ENCODE results near the gene CLOCK.

CLOCK gene

DNA sequence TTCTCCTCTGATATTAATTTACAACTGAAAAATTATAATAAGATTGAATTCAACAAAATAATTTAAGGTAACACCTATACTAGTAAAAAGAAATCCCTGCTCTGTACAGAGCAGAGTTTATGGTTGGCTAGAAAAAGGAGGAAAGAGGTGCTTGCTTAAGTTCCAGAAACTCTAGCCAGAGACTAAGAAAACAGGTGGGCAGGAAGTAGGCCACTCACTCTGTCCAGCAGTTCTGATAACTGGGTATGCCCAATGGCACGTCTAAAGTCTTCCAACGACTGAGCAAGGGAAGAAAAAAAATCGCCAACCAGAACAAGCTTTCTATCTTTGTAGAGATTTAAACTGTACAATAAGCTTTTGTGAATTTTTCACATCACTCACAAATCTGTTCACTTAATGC lies 108.9 kb downstream of the CLOCK start:
- DNase-seq (ENCODE audit: low read depth), result no peak
- no peak overlapping the region for H3K4me3 ChIP-seq (ENCODE audit: low read depth, low read length)
- TF ChIP-seq, protein P1, sequence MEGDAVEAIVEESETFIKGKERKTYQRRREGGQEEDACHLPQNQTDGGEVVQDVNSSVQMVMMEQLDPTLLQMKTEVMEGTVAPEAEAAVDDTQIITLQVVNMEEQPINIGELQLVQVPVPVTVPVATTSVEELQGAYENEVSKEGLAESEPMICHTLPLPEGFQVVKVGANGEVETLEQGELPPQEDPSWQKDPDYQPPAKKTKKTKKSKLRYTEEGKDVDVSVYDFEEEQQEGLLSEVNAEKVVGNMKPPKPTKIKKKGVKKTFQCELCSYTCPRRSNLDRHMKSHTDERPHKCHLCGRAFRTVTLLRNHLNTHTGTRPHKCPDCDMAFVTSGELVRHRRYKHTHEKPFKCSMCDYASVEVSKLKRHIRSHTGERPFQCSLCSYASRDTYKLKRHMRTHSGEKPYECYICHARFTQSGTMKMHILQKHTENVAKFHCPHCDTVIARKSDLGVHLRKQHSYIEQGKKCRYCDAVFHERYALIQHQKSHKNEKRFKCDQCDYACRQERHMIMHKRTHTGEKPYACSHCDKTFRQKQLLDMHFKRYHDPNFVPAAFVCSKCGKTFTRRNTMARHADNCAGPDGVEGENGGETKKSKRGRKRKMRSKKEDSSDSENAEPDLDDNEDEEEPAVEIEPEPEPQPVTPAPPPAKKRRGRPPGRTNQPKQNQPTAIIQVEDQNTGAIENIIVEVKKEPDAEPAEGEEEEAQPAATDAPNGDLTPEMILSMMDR (IDR thresholded peaks at IDR 0.05; ENCODE audit: low read depth, low read length, missing control alignments), result no peak

DNA sequence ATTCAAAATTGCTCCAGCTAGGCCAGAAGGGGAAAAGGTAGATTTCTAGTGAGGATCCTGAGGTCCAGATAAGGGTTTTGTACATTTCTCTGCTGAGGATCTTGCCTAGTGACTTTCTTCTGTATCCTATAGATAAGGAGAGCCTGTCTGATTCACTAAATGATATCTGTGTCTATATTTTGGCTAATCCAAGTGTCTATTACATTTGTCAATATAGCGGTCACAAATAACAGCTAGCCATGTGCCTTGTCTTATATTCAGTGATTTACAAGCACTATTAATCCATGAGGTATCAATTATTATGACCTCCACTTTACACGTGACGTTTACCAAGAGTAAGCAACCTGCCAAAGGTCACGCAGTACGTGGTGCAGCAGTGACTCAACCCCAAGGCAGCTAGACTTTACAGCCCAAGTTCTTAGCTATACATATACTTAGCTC lies 109.3 kb downstream of the CLOCK start:
- TF ChIP-seq, protein P1 (IDR thresholded peaks at IDR 0.05; ENCODE audit: low read depth, low read length, missing control alignments), result no peak
- no peak overlapping the region for H3K4me3 ChIP-seq (ENCODE audit: low read depth, low read length)
- DNase-seq (ENCODE audit: low read depth), result no peak

DNA sequence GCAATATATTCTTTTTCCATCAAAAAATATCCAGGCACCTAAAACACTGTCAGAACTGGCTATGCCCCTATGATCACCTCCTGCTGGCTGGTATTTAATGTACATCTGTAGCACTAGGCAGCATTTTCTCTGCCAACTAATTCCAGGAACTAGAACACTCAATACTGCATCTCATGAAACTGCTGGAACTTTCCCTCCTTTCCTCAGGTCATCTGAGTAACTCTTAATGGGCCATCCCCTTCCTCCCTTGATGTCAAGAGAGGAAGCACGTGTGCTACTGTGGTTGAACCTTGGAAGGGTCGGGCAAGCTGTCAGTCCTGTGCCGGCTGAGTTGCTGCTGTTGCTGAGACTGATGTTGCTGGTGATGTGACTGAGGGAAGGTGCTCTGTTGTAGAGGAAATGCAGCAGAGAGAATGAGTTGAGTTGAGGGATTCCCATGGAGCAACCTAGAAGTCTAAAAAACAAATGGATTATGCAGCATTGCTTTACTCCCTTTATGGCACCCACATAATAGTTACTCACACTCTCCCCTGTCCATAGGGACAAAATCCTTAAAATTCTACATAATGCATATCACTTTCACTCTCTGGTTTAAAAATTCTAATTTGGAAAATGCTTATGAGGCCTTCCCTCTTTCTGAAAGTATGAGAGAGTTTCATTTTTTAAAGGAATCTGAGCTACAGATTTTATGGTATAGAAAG lies 111.4 kb downstream of the CLOCK start:
- TF ChIP-seq, protein P1 (IDR thresholded peaks at IDR 0.05; ENCODE audit: low read depth, low read length, missing control alignments), result peak; percentile 26
- H3K4me3 ChIP-seq (ENCODE audit: low read depth, low read length), result no peak overlapping the region
- no peak for DNase-seq (ENCODE audit: low read depth)

DNA sequence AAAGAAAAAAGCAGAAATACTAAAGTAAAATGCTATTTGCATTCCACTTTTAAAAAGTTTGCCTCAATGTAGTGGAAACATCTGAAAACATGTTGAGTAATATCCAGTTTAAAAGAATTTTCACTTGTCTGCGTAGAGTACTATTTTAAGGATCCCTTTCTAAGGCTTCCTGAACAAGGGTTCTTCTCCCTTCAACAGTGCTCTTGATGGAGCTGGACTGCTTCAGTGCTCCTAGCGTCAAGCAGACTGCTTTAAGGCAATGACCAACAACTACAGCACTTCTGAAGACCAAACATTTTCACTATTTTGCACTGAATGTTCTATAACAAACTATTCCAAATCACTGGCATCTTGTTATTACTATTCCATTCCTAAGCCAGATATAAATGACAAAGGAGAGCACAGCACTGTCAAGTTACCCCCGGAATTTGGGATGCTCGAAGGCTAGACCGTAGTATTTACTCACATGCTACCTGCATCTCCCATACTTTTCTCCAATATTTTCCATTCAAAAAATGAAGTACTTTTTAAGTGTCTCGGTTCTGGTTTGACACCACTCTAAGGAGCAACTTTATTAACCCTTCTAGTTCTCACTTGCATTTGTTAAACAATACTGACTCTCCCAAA lies 114.9 kb downstream of the CLOCK start:
- no peak for DNase-seq (ENCODE audit: low read depth)
- H3K4me3 ChIP-seq (ENCODE audit: low read depth, low read length), result no peak overlapping the region
- TF ChIP-seq, protein P1 (IDR thresholded peaks at IDR 0.05; ENCODE audit: low read depth, low read length, missing control alignments), result no peak

DNA sequence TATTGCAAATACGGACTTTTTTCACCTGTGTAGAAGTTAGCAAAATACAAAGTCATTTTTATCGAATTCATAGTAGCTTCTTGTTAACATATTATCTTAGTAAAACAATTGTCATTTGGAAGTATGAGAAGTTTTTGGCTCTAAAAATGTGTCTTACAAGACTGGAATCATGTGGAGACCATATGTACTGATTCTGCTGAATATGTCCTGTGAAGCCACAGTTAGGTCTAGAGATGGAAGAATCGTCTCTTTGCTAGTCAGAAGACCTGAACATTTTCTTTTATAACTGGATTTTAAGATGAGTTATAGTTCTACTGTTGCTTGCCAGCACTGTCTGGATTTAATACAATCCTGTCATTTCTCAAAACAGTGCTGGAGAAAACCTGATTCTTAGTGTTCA lies 121.9 kb downstream of the CLOCK start:
- TF ChIP-seq, protein P1 (IDR thresholded peaks at IDR 0.05; ENCODE audit: low read depth, low read length, missing control alignments), result no peak
- no peak overlapping the region for H3K4me3 ChIP-seq (ENCODE audit: low read depth, low read length)
- no peak for DNase-seq (ENCODE audit: low read depth)

DNA sequence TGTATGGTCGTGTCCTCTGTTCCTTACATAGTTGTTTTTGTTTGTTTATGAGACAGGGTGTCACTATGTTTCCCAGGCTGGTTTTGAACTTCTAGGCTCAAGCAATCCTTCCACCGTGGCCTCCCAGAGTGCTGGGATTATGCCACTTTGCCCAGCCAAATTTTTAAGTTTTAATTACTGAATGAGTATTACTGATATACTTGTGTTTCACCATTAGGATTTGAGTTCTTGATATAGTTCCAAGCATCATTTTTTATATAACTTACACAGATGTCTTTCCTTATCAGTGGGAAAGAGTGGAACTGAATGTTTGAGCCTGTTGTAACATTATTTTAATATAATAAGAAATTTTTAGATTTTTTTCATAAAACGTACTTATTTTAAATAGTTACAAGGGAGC lies 130.5 kb downstream of the CLOCK start:
- no peak for DNase-seq (ENCODE audit: low read depth)
- TF ChIP-seq, protein P1 (IDR thresholded peaks at IDR 0.05; ENCODE audit: low read depth, low read length, missing control alignments), result no peak
- no peak overlapping the region for H3K4me3 ChIP-seq (ENCODE audit: low read depth, low read length)

DNA sequence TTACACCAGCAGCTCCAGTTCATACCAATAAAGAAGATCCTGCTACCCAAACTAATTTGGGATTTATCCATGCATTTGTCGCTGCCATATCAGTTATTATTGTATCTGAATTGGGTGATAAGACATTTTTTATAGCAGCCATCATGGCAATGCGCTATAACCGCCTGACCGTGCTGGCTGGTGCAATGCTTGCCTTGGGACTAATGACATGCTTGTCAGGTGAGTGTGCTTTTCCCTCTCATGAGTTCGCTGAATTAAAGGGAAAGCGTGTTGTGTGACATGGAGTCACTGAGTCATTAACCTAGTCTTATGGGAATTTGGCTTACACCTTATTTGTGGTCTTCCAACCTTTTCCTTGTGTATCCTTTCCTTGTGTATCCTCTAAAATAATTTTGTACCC lies 135.1 kb downstream of the CLOCK start:
- TF ChIP-seq, protein P1 (IDR thresholded peaks at IDR 0.05; ENCODE audit: low read depth, low read length, missing control alignments), result no peak
- H3K4me3 ChIP-seq (ENCODE audit: low read depth, low read length), result no peak overlapping the region
- no peak for DNase-seq (ENCODE audit: low read depth)
